ENCODE results near the gene OR11A1. TPM values are rescaled to one million over a fixed set of nuclear protein-coding genes. Genes with fewer than 3 reads are reported as not detected.

OR11A1 gene
- total and polyA plus RNA-seq, 10 donors = not detected

DNA sequence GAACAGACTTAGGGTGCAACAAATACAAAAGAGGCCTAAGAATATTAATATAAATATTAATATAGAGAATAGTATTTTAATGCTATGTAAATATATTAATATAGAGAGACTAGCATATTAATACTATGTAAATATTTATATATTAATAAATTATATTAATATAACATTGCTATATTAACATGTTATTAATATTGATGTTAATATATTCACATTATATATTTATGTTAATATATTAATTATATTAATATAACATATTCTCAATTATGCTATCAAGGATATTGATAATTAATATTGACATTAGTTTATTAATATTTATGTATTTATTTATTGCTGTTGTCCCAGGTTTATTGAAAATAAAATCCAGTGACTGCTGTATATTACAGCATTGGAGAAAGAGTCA is 32.0 kb upstream of the OR11A1 start:
- no peak overlapping the region for H3K27ac ChIP-seq
- H3K9me3 ChIP-seq = no peaks in the 10 kb centered on the region
- peaks cover 0 to 24% (median 0%) of the 10 kb centered on the region in 7 donors for H3K27me3 ChIP-seq (replicated peaks in 1 of 7)
- no peak for DNase-seq
- H3K36me3 ChIP-seq = no peaks in the 10 kb centered on the region
- no peak overlapping the region for H3K4me3 ChIP-seq
- intact Hi-C loops (cut with DNase I; ENCODE audit: low total_unique reads) = no loop called here
- no peak for TF ChIP-seq POLR2AphosphoS5 (IDR thresholded peaks at IDR 0.05)
- TF ChIP-seq, protein P1, sequence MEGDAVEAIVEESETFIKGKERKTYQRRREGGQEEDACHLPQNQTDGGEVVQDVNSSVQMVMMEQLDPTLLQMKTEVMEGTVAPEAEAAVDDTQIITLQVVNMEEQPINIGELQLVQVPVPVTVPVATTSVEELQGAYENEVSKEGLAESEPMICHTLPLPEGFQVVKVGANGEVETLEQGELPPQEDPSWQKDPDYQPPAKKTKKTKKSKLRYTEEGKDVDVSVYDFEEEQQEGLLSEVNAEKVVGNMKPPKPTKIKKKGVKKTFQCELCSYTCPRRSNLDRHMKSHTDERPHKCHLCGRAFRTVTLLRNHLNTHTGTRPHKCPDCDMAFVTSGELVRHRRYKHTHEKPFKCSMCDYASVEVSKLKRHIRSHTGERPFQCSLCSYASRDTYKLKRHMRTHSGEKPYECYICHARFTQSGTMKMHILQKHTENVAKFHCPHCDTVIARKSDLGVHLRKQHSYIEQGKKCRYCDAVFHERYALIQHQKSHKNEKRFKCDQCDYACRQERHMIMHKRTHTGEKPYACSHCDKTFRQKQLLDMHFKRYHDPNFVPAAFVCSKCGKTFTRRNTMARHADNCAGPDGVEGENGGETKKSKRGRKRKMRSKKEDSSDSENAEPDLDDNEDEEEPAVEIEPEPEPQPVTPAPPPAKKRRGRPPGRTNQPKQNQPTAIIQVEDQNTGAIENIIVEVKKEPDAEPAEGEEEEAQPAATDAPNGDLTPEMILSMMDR (IDR thresholded peaks at IDR 0.05 in 8 of 11, conservative IDR thresholded peaks at IDR 0.05 in 3 of 11) = no peak
- no peak for TF ChIP-seq POLR2A (IDR thresholded peaks at IDR 0.05)
- H3K4me1 ChIP-seq = no peaks in the 10 kb centered on the region

DNA sequence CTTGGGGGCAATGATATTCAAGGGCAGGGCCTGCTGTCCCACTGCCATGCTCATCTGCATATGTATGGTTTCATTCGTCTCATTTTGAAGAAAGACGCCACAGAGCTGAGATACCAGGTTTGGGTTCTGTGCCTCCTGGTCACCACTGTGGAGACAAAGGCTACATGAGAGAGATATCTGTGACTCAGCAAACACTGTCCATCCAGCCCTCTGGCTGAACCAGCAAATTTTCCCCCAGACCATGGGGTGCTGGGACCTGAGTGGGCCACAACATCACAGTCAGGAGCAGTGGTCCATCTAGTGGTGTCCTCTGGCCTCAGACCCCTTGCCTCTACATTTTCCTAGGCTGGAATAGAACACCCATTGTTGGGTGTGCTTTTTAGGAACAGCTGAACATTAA is 30.8 kb upstream of the OR11A1 start, which contains the start of gene MAS1L:
Gene MAS1L, minus strand, starts transcription at position 297 of the 400 bp plus-strand sequence. Its CDS starts 54 bp downstream, at position 243.
- no peaks in the 10 kb centered on the region for H3K4me1 ChIP-seq
- TF ChIP-seq POLR2A (IDR thresholded peaks at IDR 0.05) (no peak), POLR2AphosphoS5 (IDR thresholded peaks at IDR 0.05) (no peak)
- TF ChIP-seq, protein P1 (IDR thresholded peaks at IDR 0.05 in 8 of 11, conservative IDR thresholded peaks at IDR 0.05 in 3 of 11) = no peak
- no peaks in the 10 kb centered on the region for H3K36me3 ChIP-seq
- no peak within 1 kb of the TSS for H3K27ac ChIP-seq
- H3K4me3 ChIP-seq = no peak within 1 kb of the TSS
- intact Hi-C loops (cut with DNase I; ENCODE audit: low total_unique reads) = no loop called here
- no peak for DNase-seq
- WGBS, 5 donors = 82 to 100% (median 98%) methylated on average over 2 of the region's 2 CpGs
- H3K27me3 ChIP-seq (replicated peaks in 1 of 7) = peaks cover 0 to 24% (median 0%) of the 10 kb centered on the region in 7 donors
- H3K9me3 ChIP-seq = no peaks in the 10 kb centered on the region

DNA sequence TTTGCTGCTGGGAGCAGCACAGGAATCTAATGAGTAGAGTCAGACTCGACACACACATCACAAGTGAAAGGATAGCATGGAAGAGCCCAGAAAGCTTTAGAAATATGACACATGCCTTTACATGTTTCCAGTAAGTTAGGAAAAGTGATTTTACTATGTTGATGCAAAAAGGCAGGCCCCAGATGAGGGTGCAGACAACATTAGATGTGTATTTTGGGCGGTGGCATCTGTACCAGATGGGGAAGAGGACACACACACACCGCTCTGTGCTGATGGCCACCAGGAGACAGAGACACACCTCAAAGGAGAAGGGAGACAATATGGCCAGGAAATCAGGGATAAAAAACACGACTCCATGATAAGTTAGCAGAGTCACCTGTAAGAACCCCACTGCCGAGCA is 30.3 kb upstream of the OR11A1 start:
- H3K9me3 ChIP-seq = peaks cover 0 to 5% (median 0%) of the 10 kb centered on the region in 8 donors
- peaks cover 0 to 22% (median 0%) of the 10 kb centered on the region in 7 donors for H3K27me3 ChIP-seq (replicated peaks in 1 of 7)
- no peak for DNase-seq
- TF ChIP-seq, protein P1 (IDR thresholded peaks at IDR 0.05 in 8 of 11, conservative IDR thresholded peaks at IDR 0.05 in 3 of 11) = no peak
- no peaks in the 10 kb centered on the region for H3K36me3 ChIP-seq
- 72 to 91% (median 81%) methylated on average over 5 of the region's 5 CpGs for WGBS, 5 donors
- H3K4me3 ChIP-seq = no peak overlapping the region
- no peaks in the 10 kb centered on the region for H3K4me1 ChIP-seq
- no peak overlapping the region for H3K27ac ChIP-seq
- intact Hi-C loops (cut with DNase I; ENCODE audit: low total_unique reads) = no loop called here

DNA sequence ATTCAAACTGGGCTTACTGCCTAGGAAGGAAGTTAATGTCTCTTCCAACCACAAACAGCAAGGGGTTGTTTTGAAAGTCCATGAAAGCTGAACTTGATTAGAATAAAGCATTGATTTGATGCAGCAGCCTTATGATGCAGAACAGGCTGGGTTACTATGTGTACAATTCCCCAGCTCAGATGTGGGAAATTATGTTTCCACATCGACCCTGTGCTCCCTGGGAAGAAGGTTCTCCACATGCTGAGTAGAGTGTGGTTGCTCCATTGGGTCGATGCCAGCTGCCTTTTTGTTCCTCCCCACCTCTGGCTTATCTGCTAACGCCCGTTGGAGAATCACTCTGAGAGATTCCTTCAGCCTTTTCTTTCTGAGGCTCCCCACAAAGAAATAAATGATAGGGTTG is 29.7 kb upstream of the OR11A1 start:
- no peak overlapping the region for H3K4me3 ChIP-seq
- H3K4me1 ChIP-seq = no peaks in the 10 kb centered on the region
- 31 to 47% (median 41%) methylated on average over 4 of the region's 4 CpGs for WGBS, 5 donors
- DNase-seq = no peak
- intact Hi-C loops (cut with DNase I; ENCODE audit: low total_unique reads) = no loop called here
- peaks cover 0 to 6% (median 0%) of the 10 kb centered on the region in 8 donors for H3K9me3 ChIP-seq
- TF ChIP-seq POLR2A (IDR thresholded peaks at IDR 0.05) (no peak), POLR2AphosphoS5 (IDR thresholded peaks at IDR 0.05) (no peak)
- TF ChIP-seq, protein P1 (IDR thresholded peaks at IDR 0.05 in 8 of 11, conservative IDR thresholded peaks at IDR 0.05 in 3 of 11) = no peak
- H3K27ac ChIP-seq = no peak overlapping the region
- H3K27me3 ChIP-seq (replicated peaks in 1 of 7) = peaks cover 0 to 17% (median 0%) of the 10 kb centered on the region in 7 donors
- H3K36me3 ChIP-seq = no peaks in the 10 kb centered on the region

Measured in spleen (tissue), 11 donors.